B cell (primary cell): ENCODE data around the gene PPP1R2C. TPM values are rescaled to one million over a fixed set of nuclear protein-coding genes. Genes with fewer than 3 reads are reported as not detected.

Experiments used
- ATAC-seq: fragments of 200-7000 bp; cut with Tn5 transposase; one replicate; pipeline ENCODE4 v1.10.0; 2021; ENCODE audit warnings: low read depth, mild to moderate bottlenecking, moderate number of reproducible peaks, moderate library complexity
- CTCF ChIA-PET: fragments of 350-600 bp; sonication (Branson Sonifier 250); formaldehyde crosslinking; loops from one replicate; lab custom pipeline; 2021; ENCODE audit warnings: antibody characterized with exemption, inconsistent platforms; lab: Charles Lee
- POLR2A ChIA-PET: fragments of 350-600 bp; sonication (Branson Sonifier 250); formaldehyde crosslinking; loops from one replicate; lab custom pipeline; 2021; ENCODE audit warnings: antibody characterized with exemption; lab: Charles Lee
- DNase-seq: peaks from one replicate; pipeline ENCODE4 v3.0.0; 2013
- H2AFZ ChIP-seq: 2 replicates; pipeline ENCODE4 v1.6.1; 2012; ENCODE audit warnings: mild to moderate bottlenecking, low read depth, low read length; ENCODE audit not compliant: insufficient read depth, poor library complexity, severe bottlenecking
- H3K27ac ChIP-seq, 2 donors: 1 replicate in 1 of 2; 2 replicates in 1 of 2; pipeline ENCODE4 v1.5.1; 2012 to 2013; ENCODE audit warnings: low read length in 2 of 2, mild to moderate bottlenecking in 2 of 2, moderate library complexity in 1 of 2
- H3K27me3 ChIP-seq, 4 experiments: fragments of 200-600 bp in 1 of 4; sonication (generic) in 1 of 4; replicated peaks in 1 of 4; 1 replicate in 2 of 4; 2 replicates in 2 of 4; pipeline versions ENCODE4 v1.6.1 to v1.7.0; 2013 to 2016; ENCODE audit warnings: low read length in 3 of 4, mild to moderate bottlenecking in 2 of 4, mixed read lengths in 1 of 4, moderate library complexity in 1 of 4; ENCODE audit not compliant: insufficient read depth in 4 of 4, control insufficient read depth in 3 of 4; ENCODE audit errors: control extremely low read depth in 1 of 4
- H3K36me3 ChIP-seq, 2 experiments: replicated peaks in 1 of 2; 1 replicate in 1 of 2; 2 replicates in 1 of 2; pipeline versions ENCODE4 v1.6.1 to v1.7.1; 2013; ENCODE audit warnings: low read length in 1 of 2; ENCODE audit not compliant: insufficient read depth in 2 of 2, control insufficient read depth in 1 of 2; ENCODE audit errors: control extremely low read depth in 1 of 2, extremely low read depth in 1 of 2
- H3K4me1 ChIP-seq, 2 donors: fragments of 200-600 bp in 1 of 2; sonication (generic) in 1 of 2; 1 replicate in 1 of 2; 2 replicates in 1 of 2; pipeline versions ENCODE4 v1.5.1 to v1.6.1; 2013 to 2017; ENCODE audit warnings: low read length in 2 of 2; ENCODE audit not compliant: control insufficient read depth in 2 of 2, insufficient read depth in 2 of 2
- H3K4me2 ChIP-seq: replicated peaks from 2 replicates; pipeline ENCODE3; 2012; ENCODE audit warnings: mild to moderate bottlenecking, low read depth, low read length; ENCODE audit not compliant: poor library complexity, severe bottlenecking
- H3K4me3 ChIP-seq, 5 experiments: fragments of 200-600 bp in 1 of 5; sonication (generic) in 1 of 5; 1 replicate in 3 of 5; 2 replicates in 2 of 5; pipeline versions ENCODE4 v1.5.1 to v1.7.0; 2011 to 2016; ENCODE audit warnings: low read length in 4 of 5, mild to moderate bottlenecking in 4 of 5, low read depth in 2 of 5, control low read depth in 1 of 5, moderate library complexity in 1 of 5; ENCODE audit not compliant: insufficient read depth in 1 of 5; ENCODE audit errors: control extremely low read depth in 1 of 5, extremely low read depth in 1 of 5
- H3K79me2 ChIP-seq: fragments of 200-600 bp; sonication (generic); one replicate; pipeline ENCODE4 v1.6.0; 2016; ENCODE audit warnings: low read length; ENCODE audit not compliant: control insufficient read depth, insufficient read depth
- H3K9ac ChIP-seq: fragments of 200-600 bp; sonication (generic); 2 replicates; pipeline ENCODE4 v1.6.1; 2017; ENCODE audit warnings: mild to moderate bottlenecking, low read length, moderate library complexity
- H3K9me3 ChIP-seq, 3 donors: one replicate each; pipeline versions ENCODE4 v1.6.1 to v1.7.1; 2013; ENCODE audit warnings: low read length in 2 of 3; ENCODE audit not compliant: control insufficient read depth in 2 of 3, insufficient read depth in 1 of 3; ENCODE audit errors: control extremely low read depth in 1 of 3
- H4K20me1 ChIP-seq: 2 replicates; pipeline ENCODE4 v1.6.0; 2012; ENCODE audit warnings: mild to moderate bottlenecking, low read length; ENCODE audit not compliant: insufficient read depth, control insufficient read depth, poor library complexity, severe bottlenecking
- H3K27ac Mint-ChIP-seq: one replicate; pipeline ENCODE4 v1.8.0; 2021; ENCODE audit warnings: mixed read lengths
- H3K27me3 Mint-ChIP-seq: one replicate; pipeline ENCODE4 v1.8.0; 2021; ENCODE audit warnings: mixed read lengths
- H3K4me1 Mint-ChIP-seq: one replicate; pipeline ENCODE4 v1.8.0; 2021; ENCODE audit warnings: mixed read lengths
- H3K4me3 Mint-ChIP-seq: one replicate; pipeline ENCODE4 v1.8.0; 2021; ENCODE audit warnings: mixed read lengths
- H3K9me3 Mint-ChIP-seq: one replicate; pipeline ENCODE4 v1.8.0; 2022; ENCODE audit warnings: mixed read lengths; ENCODE audit not compliant: insufficient read depth
- EZH2 ChIP-seq: IDR thresholded peaks from 2 replicates; pipeline ENCODE4 v1.6.1; 2012; ENCODE audit warnings: borderline replicate concordance, low read depth, mild to moderate bottlenecking, moderate library complexity, low read length; ENCODE audit not compliant: insufficient read depth, poor library complexity, severe bottlenecking
- WGBS: methylation state at CpG from one replicate; pipeline ENCODE4 v1.1.5; 2013; ENCODE audit warnings: missing lambda C conversion rate; ENCODE audit not compliant: insufficient coverage; 5-methylcytosine and 5-hydroxymethylcytosine counted together
- intact Hi-C: fragments of 100-400 bp; cut with micrococcal nuclease; formaldehyde crosslinking; loops from one replicate; pipeline ENCODE4 v1.10.0; 2022
- polyA minus RNA-seq: library from RNA; depleted of rRNA, polyadenylated mRNA; stranded (reverse); fragments of >200 nt; gene quantifications from 2 replicates; pipeline ENCODE4 v1.2.3, GENCODE V29; 2012
- polyA plus RNA-seq: library from polyadenylated mRNA; depleted of rRNA; stranded (reverse); fragments of >200 nt; gene quantifications from 2 replicates; pipeline ENCODE4 v1.2.3, GENCODE V29; 2012
- total RNA-seq, 2 donors: library from RNA; stranded (reverse); fragments of 120-200 nt in 1 of 2; gene quantifications; 1 replicate in 1 of 2; 2 replicates in 1 of 2; pipeline versions ENCODE4 v1.2.3 to v1.2.4, GENCODE V29; 2013 to 2022
- TF ChIP-seq, protein P1 (sequence below): fragments of 200-600 bp; IDR thresholded peaks from one replicate; pipeline ENCODE4 v1.8.0; 2022; ENCODE audit warnings: antibody characterized with exemption, mild to moderate bottlenecking

The PPP1R2C gene
- total RNA-seq (not detected in 2 replicates), polyA plus RNA-seq (3.7 and 10.6 TPM in 2 replicates), polyA minus RNA-seq (1.2 and 4.9 TPM in 2 replicates)
- not detected for total RNA-seq (2013)

- H3K4me3 ChIP-seq, result no peak within 1 kb of the TSS
- no peak within 1 kb of the TSS for H3K4me2 ChIP-seq
- Mint-ChIP-seq H3K27ac (no peak within 1 kb of the TSS), H3K9me3 (peaks cover 7% of the 10 kb centered on the region), H3K4me1 (peaks cover 18% of the 10 kb centered on the region), H3K27me3 (no peaks in the 10 kb centered on the region), H3K4me3 (no peak within 1 kb of the TSS)
- H4K20me1 ChIP-seq, result no peaks in the 10 kb centered on the region
- H3K27me3 ChIP-seq, result no peaks in the 10 kb centered on the region
- H3K9ac ChIP-seq, result no peak within 1 kb of the TSS
- no peak for ATAC-seq
- WGBS, result 95% methylated on average over 19 of the region's 33 CpGs
- H3K79me2 ChIP-seq, result no peaks in the 10 kb centered on the region
- intact Hi-C loops, result no loop called here
- H2AFZ ChIP-seq, result no peak within 1 kb of the TSS
- H3K9me3 ChIP-seq, result peaks cover 0 to 10% (median 0%) of the 10 kb centered on the region in 3 donors
- no peaks in the 10 kb centered on the region for H3K36me3 ChIP-seq
- H3K27ac ChIP-seq, result no peak within 1 kb of the TSS
- ChIA-PET CTCF (no interaction called here), POLR2A (no interaction called here)
- peaks cover 4 to 9% of the 10 kb centered on the region in 2 donors for H3K4me1 ChIP-seq
- TF ChIP-seq, protein P1, sequence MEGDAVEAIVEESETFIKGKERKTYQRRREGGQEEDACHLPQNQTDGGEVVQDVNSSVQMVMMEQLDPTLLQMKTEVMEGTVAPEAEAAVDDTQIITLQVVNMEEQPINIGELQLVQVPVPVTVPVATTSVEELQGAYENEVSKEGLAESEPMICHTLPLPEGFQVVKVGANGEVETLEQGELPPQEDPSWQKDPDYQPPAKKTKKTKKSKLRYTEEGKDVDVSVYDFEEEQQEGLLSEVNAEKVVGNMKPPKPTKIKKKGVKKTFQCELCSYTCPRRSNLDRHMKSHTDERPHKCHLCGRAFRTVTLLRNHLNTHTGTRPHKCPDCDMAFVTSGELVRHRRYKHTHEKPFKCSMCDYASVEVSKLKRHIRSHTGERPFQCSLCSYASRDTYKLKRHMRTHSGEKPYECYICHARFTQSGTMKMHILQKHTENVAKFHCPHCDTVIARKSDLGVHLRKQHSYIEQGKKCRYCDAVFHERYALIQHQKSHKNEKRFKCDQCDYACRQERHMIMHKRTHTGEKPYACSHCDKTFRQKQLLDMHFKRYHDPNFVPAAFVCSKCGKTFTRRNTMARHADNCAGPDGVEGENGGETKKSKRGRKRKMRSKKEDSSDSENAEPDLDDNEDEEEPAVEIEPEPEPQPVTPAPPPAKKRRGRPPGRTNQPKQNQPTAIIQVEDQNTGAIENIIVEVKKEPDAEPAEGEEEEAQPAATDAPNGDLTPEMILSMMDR, result no peak
- TF ChIP-seq EZH2, result no peak
- DNase-seq, result no peak
Measured at GRCh38 chrX:42778096-42778495, at the start of gene PPP1R2C. PPP1R2C (minus strand) TSS chrX:42778163; CDS start chrX:42778079, 84 bp downstream.

- no peaks in the 10 kb centered on the region for H3K27me3 ChIP-seq
- no peaks in the 10 kb centered on the region for H3K9me3 ChIP-seq
- intact Hi-C loops, result no loop called here
- WGBS, result no CpG with 5 or more reads among the region's 3 CpGs
- no peaks in the 10 kb centered on the region for H3K9me3 Mint-ChIP-seq
- no peaks in the 10 kb centered on the region for H3K4me1 Mint-ChIP-seq
- CTCF ChIA-PET, result interaction anchor here (0.6 to 0.7 kb wide), 2 partner anchors 24 to 65 kb away, joined by 3 to 4 read pairs; no protein-coding TSS in a partner anchor
- no peaks in the 10 kb centered on the region for H3K4me1 ChIP-seq
- H2AFZ ChIP-seq, result no peak overlapping the region
- no peaks in the 10 kb centered on the region for H3K27me3 Mint-ChIP-seq
- no peak for TF ChIP-seq EZH2
- TF ChIP-seq, protein P1, result no peak
- POLR2A ChIA-PET, result no interaction called here
- H3K27ac ChIP-seq, result no peak overlapping the region
- DNase-seq (no peak), ATAC-seq (no peak)
- H3K4me3 ChIP-seq, result no peak overlapping the region
- no peak overlapping the region for H3K4me3 Mint-ChIP-seq
- H3K9ac ChIP-seq, result no peak overlapping the region
- no peaks in the 10 kb centered on the region for H3K36me3 ChIP-seq
- H4K20me1 ChIP-seq, result no peaks in the 10 kb centered on the region
- H3K27ac Mint-ChIP-seq, result no peak overlapping the region
- H3K4me2 ChIP-seq, result no peak overlapping the region
- no peaks in the 10 kb centered on the region for H3K79me2 ChIP-seq
Measured at GRCh38 chrX:42825201-42825600, 47.2 kb upstream of the PPP1R2C start.
